Astrocyte of the spinal cord (primary cell): Measurements from ENCODE around the gene ABCB8.

Experiments used
- DNase-seq: peaks from one replicate; pipeline ENCODE4 v3.0.0; 2011; ENCODE audit warnings: low read depth, low spot score
- H3K4me3 ChIP-seq: 2 replicates; pipeline ENCODE4 v1.5.1; 2011; ENCODE audit warnings: low read depth, mild to moderate bottlenecking, low read length, moderate library complexity
- CTCF ChIP-seq: IDR thresholded peaks from 2 replicates; pipeline ENCODE4 v1.5.1; 2012; ENCODE audit warnings: low read depth, mild to moderate bottlenecking, low read length, inconsistent platforms
- in situ Hi-C: cut with HindIII; loops from 2 replicates; pipeline ENCODE4 v1.10.0; 2017; ENCODE audit warnings: low sequenced_read_pairs

ABCB8 gene

GRCh38 chr7:151088856-151089699 lies 60.8 kb downstream of the ABCB8 start:
- DNase-seq = peak; percentile 62
- no peak for TF ChIP-seq CTCF
- H3K4me3 ChIP-seq = peak overlapping the region; percentile 74
- in situ Hi-C loops = no loop called here

DNA sequence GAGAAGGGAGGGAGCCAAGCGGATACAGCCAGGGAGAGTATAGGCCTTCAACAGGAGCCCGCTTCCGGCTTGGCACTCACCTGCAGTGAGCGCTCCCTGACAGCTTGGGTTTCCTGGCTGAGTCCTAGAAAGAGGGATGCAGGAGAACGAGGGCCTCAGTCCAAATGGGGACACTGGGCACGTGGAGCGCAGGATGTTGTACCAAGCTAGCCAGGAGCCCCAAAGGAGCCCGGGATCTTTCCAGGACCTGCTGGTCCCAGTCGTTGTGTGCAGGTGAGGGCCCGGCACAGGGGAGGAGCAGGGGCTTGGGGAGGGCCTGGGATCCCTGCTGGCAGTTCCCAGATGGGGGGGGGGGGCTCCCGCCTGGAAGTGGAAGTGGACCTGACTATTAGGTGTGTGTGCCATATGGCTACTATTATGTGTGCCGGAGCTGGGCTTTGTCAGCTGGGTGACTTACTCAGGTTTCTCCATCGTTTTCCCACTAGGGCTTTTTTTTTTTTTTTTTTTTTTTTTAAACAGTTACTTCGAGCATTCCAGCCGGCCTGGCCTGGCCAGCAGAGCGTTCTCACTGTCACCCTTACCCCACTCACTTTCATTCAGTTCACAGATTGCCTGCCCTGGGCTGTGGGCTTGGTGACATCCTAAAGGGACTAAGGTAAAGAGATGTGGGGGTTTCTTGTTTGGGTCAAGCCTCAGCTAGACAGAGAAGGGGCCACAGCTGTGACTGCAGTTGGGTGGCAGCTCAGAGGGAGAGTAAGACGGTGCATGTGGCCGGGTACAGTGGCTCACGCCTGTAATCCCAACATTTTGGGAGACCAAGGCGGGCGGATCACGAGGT lies 61.9 kb downstream of the ABCB8 start:
- DNase-seq = no peak
- H3K4me3 ChIP-seq = no peak overlapping the region
- in situ Hi-C loops = no loop called here
- no peak for TF ChIP-seq CTCF

GRCh38 chr7:151091003-151091402 lies 62.8 kb downstream of the ABCB8 start:
- no peak for TF ChIP-seq CTCF
- H3K4me3 ChIP-seq = no peak overlapping the region
- DNase-seq = no peak
- in situ Hi-C loops = no loop called here

DNA sequence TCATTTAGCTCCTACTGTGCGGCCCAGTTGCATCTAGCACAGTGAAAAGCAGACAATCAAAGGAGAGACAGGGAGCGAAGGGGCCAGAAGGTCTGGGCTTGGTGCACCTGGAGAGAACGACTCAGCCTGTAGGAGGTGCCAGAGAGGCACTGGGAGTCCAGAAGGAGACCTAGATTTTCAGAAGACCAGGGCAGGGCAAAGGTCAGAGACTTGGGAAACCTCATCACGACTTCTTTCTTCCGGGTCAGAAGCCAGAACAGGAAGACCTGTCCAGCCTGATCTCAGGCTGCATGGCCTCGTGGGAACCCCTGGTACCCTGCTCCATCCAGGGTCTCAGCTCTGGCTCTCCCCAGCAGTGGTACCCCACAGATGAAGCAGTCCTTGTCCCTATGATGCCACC lies 63.2 kb downstream of the ABCB8 start:
- TF ChIP-seq CTCF = peak; percentile 75
- no peak for DNase-seq
- no peak overlapping the region for H3K4me3 ChIP-seq
- in situ Hi-C loops = no loop called here

- in situ Hi-C loops = no loop called here
- TF ChIP-seq CTCF = no peak
- H3K4me3 ChIP-seq = no peak overlapping the region
- DNase-seq = no peak
These were observed 63.7 kb downstream of the ABCB8 start for GRCh38 chr7:151091988-151092387.

- in situ Hi-C loops = no loop called here
- TF ChIP-seq CTCF = no peak
- DNase-seq = no peak
- H3K4me3 ChIP-seq = no peak overlapping the region
These were observed 65.5 kb downstream of the ABCB8 start for GRCh38 chr7:151093748-151094147.
